ENCODE measurements around the gene PCDHA8. TPM values are rescaled to one million over a fixed set of nuclear protein-coding genes. Genes with fewer than 3 reads are reported as not detected.

Gene PCDHA8, protein sequence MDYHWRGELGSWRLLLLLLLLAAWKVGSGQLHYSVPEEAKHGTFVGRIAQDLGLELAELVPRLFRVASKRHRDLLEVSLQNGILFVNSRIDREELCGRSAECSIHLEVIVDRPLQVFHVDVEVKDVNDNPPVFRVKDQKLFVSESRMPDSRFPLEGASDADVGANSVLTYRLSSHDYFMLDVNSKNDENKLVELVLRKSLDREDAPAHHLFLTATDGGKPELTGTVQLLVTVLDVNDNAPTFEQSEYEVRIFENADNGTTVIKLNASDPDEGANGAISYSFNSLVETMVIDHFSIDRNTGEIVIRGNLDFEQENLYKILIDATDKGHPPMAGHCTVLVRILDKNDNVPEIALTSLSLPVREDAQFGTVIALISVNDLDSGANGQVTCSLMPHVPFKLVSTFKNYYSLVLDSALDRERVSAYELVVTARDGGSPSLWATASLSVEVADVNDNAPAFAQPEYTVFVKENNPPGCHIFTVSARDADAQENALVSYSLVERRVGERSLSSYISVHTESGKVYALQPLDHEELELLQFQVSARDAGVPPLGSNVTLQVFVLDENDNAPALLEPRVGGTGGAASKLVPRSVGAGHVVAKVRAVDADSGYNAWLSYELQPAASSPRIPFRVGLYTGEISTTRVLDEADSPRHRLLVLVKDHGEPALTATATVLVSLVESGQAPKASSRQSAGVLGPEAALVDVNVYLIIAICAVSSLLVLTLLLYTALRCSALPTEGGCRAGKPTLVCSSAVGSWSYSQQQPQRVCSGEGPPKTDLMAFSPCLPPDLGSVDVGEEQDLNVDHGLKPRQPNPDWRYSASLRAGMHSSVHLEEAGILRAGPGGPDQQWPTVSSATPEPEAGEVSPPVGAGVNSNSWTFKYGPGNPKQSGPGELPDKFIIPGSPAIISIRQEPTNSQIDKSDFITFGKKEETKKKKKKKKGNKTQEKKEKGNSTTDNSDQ
- total RNA-seq (2021; ENCODE audit: unreplicated experiment) (0.10 TPM), Bru-seq, nascent RNA (percentile 25 among the genes with signal in this experiment), BruChase-seq, experiment 1, labeled RNA remaining after a 2-hour chase (percentile 38 among the genes with signal in this experiment), BruChase-seq, experiment 2, labeled RNA remaining after a 6-hour chase (percentile 44 among the genes with signal in this experiment)
- 0.41 TPM for polyA plus RNA-seq (2012; ENCODE audit: insufficient read length)
- long read RNA-seq, result 0 reads

- intact Hi-C loops (cut with micrococcal nuclease; ENCODE audit: unreplicated experiment), result loop anchor here (1.0 kb wide), 1 partner anchor 200 kb away; no protein-coding TSS in a partner anchor
- Histone ChIP-seq H3K36me3 (ENCODE audit: control insufficient read depth, insufficient read depth, low read length) (no peaks in the 10 kb centered on the region), H3K4me3 (ENCODE audit: low read depth in 2 of 2, low read length in 2 of 2) (peak within 1 kb of the TSS; percentile 37 to 50), H3K9me3 (ENCODE audit: control insufficient read depth, insufficient read depth, low read depth, low read length) (no peaks in the 10 kb centered on the region), H3K27me3 (ENCODE audit: control insufficient read depth, insufficient read depth, low read length) (no peaks in the 10 kb centered on the region), H3K4me1 (ENCODE audit: control insufficient read depth, insufficient read depth, low read length) (no peaks in the 10 kb centered on the region), H3K27ac (ENCODE audit: low read length) (no peak within 1 kb of the TSS)
- ChIA-PET CTCF (interaction anchor here (0.6 to 1.3 kb wide), 4 partner anchors 14 to 200 kb away, joined by 3 to 7 read pairs (median 4); no protein-coding TSS in a partner anchor), POLR2A (no interaction called here)
- DNase-seq (ENCODE audit: low read depth, low spot score) (no peak), ATAC-seq (peak; percentile 78)
- peak; percentile 71 for TF ChIP-seq CTCF (IDR thresholded peaks at IDR 0.05)
- no peak for TF ChIP-seq POLR2AphosphoS5 (IDR thresholded peaks at IDR 0.05; ENCODE audit: low read depth, low read length)
- TF ChIP-seq, protein P1, sequence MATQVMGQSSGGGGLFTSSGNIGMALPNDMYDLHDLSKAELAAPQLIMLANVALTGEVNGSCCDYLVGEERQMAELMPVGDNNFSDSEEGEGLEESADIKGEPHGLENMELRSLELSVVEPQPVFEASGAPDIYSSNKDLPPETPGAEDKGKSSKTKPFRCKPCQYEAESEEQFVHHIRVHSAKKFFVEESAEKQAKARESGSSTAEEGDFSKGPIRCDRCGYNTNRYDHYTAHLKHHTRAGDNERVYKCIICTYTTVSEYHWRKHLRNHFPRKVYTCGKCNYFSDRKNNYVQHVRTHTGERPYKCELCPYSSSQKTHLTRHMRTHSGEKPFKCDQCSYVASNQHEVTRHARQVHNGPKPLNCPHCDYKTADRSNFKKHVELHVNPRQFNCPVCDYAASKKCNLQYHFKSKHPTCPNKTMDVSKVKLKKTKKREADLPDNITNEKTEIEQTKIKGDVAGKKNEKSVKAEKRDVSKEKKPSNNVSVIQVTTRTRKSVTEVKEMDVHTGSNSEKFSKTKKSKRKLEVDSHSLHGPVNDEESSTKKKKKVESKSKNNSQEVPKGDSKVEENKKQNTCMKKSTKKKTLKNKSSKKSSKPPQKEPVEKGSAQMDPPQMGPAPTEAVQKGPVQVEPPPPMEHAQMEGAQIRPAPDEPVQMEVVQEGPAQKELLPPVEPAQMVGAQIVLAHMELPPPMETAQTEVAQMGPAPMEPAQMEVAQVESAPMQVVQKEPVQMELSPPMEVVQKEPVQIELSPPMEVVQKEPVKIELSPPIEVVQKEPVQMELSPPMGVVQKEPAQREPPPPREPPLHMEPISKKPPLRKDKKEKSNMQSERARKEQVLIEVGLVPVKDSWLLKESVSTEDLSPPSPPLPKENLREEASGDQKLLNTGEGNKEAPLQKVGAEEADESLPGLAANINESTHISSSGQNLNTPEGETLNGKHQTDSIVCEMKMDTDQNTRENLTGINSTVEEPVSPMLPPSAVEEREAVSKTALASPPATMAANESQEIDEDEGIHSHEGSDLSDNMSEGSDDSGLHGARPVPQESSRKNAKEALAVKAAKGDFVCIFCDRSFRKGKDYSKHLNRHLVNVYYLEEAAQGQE (IDR thresholded peaks at IDR 0.05; ENCODE audit: insufficient read depth in 1 of 2, low read depth in 2 of 2, low read length in 1 of 2), result no peak
- TF ChIP-seq TCF7L2 (IDR thresholded peaks at IDR 0.05; ENCODE audit: low read depth, low read length), result no peak
- no peak for TF ChIP-seq SIN3A (IDR thresholded peaks at IDR 0.05; ENCODE audit: borderline replicate concordance, insufficient read depth, low read depth, low read length)
- in situ Hi-C loops (cut with HindIII; ENCODE audit: low pct_unique_long_range_greater_than_20kb, low sequenced_read_pairs), result no loop called here
- no TSS peak for BruUV-seq (replicated peaks)
Measured at GRCh38 chr5:140840978-140841962, at the start of gene PCDHA8. PCDHA8 (plus strand) TSS chr5:140841187; CDS start chr5:140841322, 135 bp downstream.
